ENCODE data around the gene DNAH17. TPM values are rescaled to one million over a fixed set of nuclear protein-coding genes. Genes with fewer than 3 reads are reported as not detected.

DNAH17 gene
- total RNA-seq, 1 experiment from 2014 or later: 0.16 TPM

Other genes with a start within 250 kb of the DNAH17 start
- 51.0 and 60.2 TPM in 2 replicates for gene SOCS3, start 217.3 kb downstream of the DNAH17 start, total RNA-seq (2014; rRNA removed; shearing (Covaris generic))
- 25.6 and 40.1 TPM in 2 replicates for gene PGS1, start 198.7 kb downstream of the DNAH17 start, total RNA-seq (2014; rRNA removed; shearing (Covaris generic))
- gene CYTH1, start 204.9 kb upstream of the DNAH17 start, total RNA-seq (2014; rRNA removed; shearing (Covaris generic)): 25.5 and 43.3 TPM in 2 replicates

Data from A172 (cell line).